Small intestine (tissue), 7 donors: ENCODE measurements around the gene CEP20. TPM values are rescaled to one million over a fixed set of nuclear protein-coding genes. Genes with fewer than 3 reads are reported as not detected.
"Not testable (repeated sequence)": the region's sequence is repeated elsewhere in the genome, so short reads cannot be mapped to it uniquely, and the experiment has no call there.

Experiments
- DNase-seq, 2 donors: peaks; one replicate each; pipeline versions ENCODE4 v3.0.0 to v3.0.0-alpha.2; 2013
- FAIRE-seq: peaks from 2 replicates; lab custom pipeline; 2012; peaks lifted over from hg19 to GRCh38; lab: Jason Lieb, UNC
- H3K27ac ChIP-seq, 3 donors: one replicate each; pipeline ENCODE4 v1.5.1; 2013; ENCODE audit warnings: low read length in 2 of 3, mild to moderate bottlenecking in 2 of 3, control low read depth in 1 of 3, inconsistent platforms in 1 of 3, low read depth in 1 of 3, moderate library complexity in 1 of 3
- H3K27me3 ChIP-seq, 3 donors: one replicate each; pipeline ENCODE4 v1.6.1; 2013; ENCODE audit warnings: low read length in 3 of 3, inconsistent platforms in 1 of 3; ENCODE audit not compliant: control insufficient read depth in 3 of 3, insufficient read depth in 3 of 3
- H3K36me3 ChIP-seq, 3 donors: one replicate each; pipeline ENCODE4 v1.6.1; 2013; ENCODE audit warnings: low read length in 3 of 3, inconsistent platforms in 1 of 3, low read depth in 1 of 3, mild to moderate bottlenecking in 1 of 3, moderate library complexity in 1 of 3; ENCODE audit not compliant: control insufficient read depth in 3 of 3, insufficient read depth in 2 of 3
- H3K4me1 ChIP-seq, 3 donors: one replicate each; pipeline ENCODE4 v1.6.1; 2013; ENCODE audit warnings: low read length in 2 of 3, inconsistent platforms in 1 of 3, low read depth in 1 of 3, mild to moderate bottlenecking in 1 of 3, moderate library complexity in 1 of 3; ENCODE audit not compliant: control insufficient read depth in 3 of 3, insufficient read depth in 2 of 3
- H3K4me3 ChIP-seq, 3 donors: one replicate each; pipeline ENCODE4 v1.5.1; 2013; ENCODE audit warnings: low read length in 3 of 3, control low read depth in 1 of 3, inconsistent platforms in 1 of 3, low read depth in 1 of 3, mild to moderate bottlenecking in 1 of 3, moderate library complexity in 1 of 3
- H3K9me3 ChIP-seq, 2 donors: one replicate each; pipeline ENCODE4 v1.6.1; 2013; ENCODE audit warnings: low read depth in 1 of 2, low read length in 1 of 2; ENCODE audit not compliant: control insufficient read depth in 2 of 2, insufficient read depth in 1 of 2
- WGBS, 3 donors: extraction: QIAGEN DNeasy Blood & Tissue Kit; methylation state at CpG; one replicate each; pipeline ENCODE4 v1.1.7; 2013; 5-methylcytosine and 5-hydroxymethylcytosine counted together
- polyA plus RNA-seq, 4 donors: library from polyadenylated mRNA; stranded (reverse) in 3 of 4; unstranded in 1 of 4; fragments of 200-250 nt in 3 of 4; fragments of 120-200 nt in 1 of 4; gene quantifications; one replicate each; pipeline versions ENCODE4 v1.2.1 to v1.2.3, GENCODE V29; 2013
- donor health status: healthy with polysubstance abuse.
- donor health status: control.
- donor health status: control.
- donor health status: Bipolar disorder and iron deficiency.
- donor health status: healthy.

CEP20 gene
- polyA plus RNA-seq, 4 donors = 10.7 to 28.5 (median 21.3) TPM

GRCh38 chr16:15924996-15925395, 36.6 kb upstream of the CEP20 start:
- Histone ChIP-seq H3K9me3 (no peaks in the 10 kb centered on the region), H3K4me3 (no peak overlapping the region), H3K27me3 (no peaks in the 10 kb centered on the region), H3K27ac (no peak overlapping the region), H3K4me1 (no peaks in the 10 kb centered on the region), H3K36me3 (no peaks in the 10 kb centered on the region)
- DNase-seq = no peak
- WGBS, 3 donors = 93 to 96% (median 94%) methylated on average over 13 of the region's 13 CpGs
- FAIRE-seq = no peak

GRCh38 chr16:15919331-15919730, 30.9 kb upstream of the CEP20 start:
- Histone ChIP-seq H3K27me3 (no peaks in the 10 kb centered on the region), H3K4me3 (no peak overlapping the region), H3K36me3 (no peaks in the 10 kb centered on the region), H3K9me3 (peaks cover 0 to 4% of the 10 kb centered on the region in 2 donors), H3K4me1 (no peaks in the 10 kb centered on the region), H3K27ac (no peak overlapping the region)
- 91 to 96% (median 94%) methylated on average over 6 of the region's 6 CpGs for WGBS, 3 donors
- FAIRE-seq (no peak), DNase-seq (no peak)

- not testable (repeated sequence) for H3K27me3 ChIP-seq, H3K36me3 ChIP-seq, H3K4me1 ChIP-seq, DNase-seq, H3K9me3 ChIP-seq, H3K27ac ChIP-seq, H3K4me3 ChIP-seq, FAIRE-seq
- WGBS, 3 donors = 73 to 82% (median 79%) methylated on average over 3 of the region's 3 CpGs
Observed at GRCh38 chr16:15918314-15918713, 29.9 kb upstream of the CEP20 start.

- WGBS, 3 donors = 77 to 83% (median 83%) methylated on average over 8 of the region's 8 CpGs
- DNase-seq (no peak), FAIRE-seq (no peak)
Observed at GRCh38 chr16:15916323-15916722, 27.9 kb upstream of the CEP20 start.

GRCh38 chr16:15915555-15916081, 27.2 kb upstream of the CEP20 start:
- no peaks in the 10 kb centered on the region for H3K27me3 ChIP-seq
- H3K36me3 ChIP-seq = no peaks in the 10 kb centered on the region
- no peaks in the 10 kb centered on the region for H3K4me1 ChIP-seq
- no peak overlapping the region for H3K4me3 ChIP-seq
- WGBS, 3 donors = 72 to 83% (median 81%) methylated on average over 5 of the region's 5 CpGs
- no peak overlapping the region for H3K27ac ChIP-seq
- DNase-seq (no peak), FAIRE-seq (no peak)
- peaks cover 0 to 4% of the 10 kb centered on the region in 2 donors for H3K9me3 ChIP-seq

More at GRCh38 chr16:15916323-15916722, 27.9 kb upstream of the CEP20 start:
- Histone ChIP-seq H3K9me3 (peaks cover 0 to 4% of the 10 kb centered on the region in 2 donors), H3K27me3 (no peaks in the 10 kb centered on the region), H3K36me3 (no peaks in the 10 kb centered on the region), H3K4me1 (no peaks in the 10 kb centered on the region), H3K4me3 (no peak overlapping the region), H3K27ac (no peak overlapping the region)

- Histone ChIP-seq H3K4me1 (no peaks in the 10 kb centered on the region), H3K36me3 (no peaks in the 10 kb centered on the region), H3K4me3 (no peak overlapping the region), H3K27me3 (no peaks in the 10 kb centered on the region), H3K9me3 (peaks cover 0 to 4% of the 10 kb centered on the region in 2 donors), H3K27ac (no peak overlapping the region)
- FAIRE-seq (no peak), DNase-seq (no peak)
- WGBS, 3 donors = 50 to 72% (median 56%) methylated on average over 7 of the region's 7 CpGs
Observed at GRCh38 chr16:15913046-15913698, 24.8 kb upstream of the CEP20 start.

- no peak overlapping the region for H3K4me3 ChIP-seq
- no peaks in the 10 kb centered on the region for H3K4me1 ChIP-seq
- no peaks in the 10 kb centered on the region for H3K27me3 ChIP-seq
- no peak for DNase-seq
- FAIRE-seq = no peak
- no peaks in the 10 kb centered on the region for H3K36me3 ChIP-seq
- peaks cover 0 to 5% of the 10 kb centered on the region in 2 donors for H3K9me3 ChIP-seq
- H3K27ac ChIP-seq = no peak overlapping the region
- WGBS, 3 donors = 93 to 98% (median 95%) methylated on average over 3 of the region's 3 CpGs
Observed at GRCh38 chr16:15911198-15911597, 22.8 kb upstream of the CEP20 start.

GRCh38 chr16:15907863-15908478, 19.6 kb upstream of the CEP20 start:
- WGBS, 3 donors = 74 to 80% (median 75%) methylated on average over 7 of the region's 7 CpGs
- H3K4me3 ChIP-seq = no peak overlapping the region
- H3K36me3 ChIP-seq = no peaks in the 10 kb centered on the region
- H3K9me3 ChIP-seq = peaks cover 0 to 5% of the 10 kb centered on the region in 2 donors
- FAIRE-seq = no peak
- DNase-seq = peak; percentile 16 to 53
- no peaks in the 10 kb centered on the region for H3K4me1 ChIP-seq
- H3K27me3 ChIP-seq = no peaks in the 10 kb centered on the region
- no peak overlapping the region for H3K27ac ChIP-seq
